ENCODE data around the gene GCGR.

The GCGR gene

DNA sequence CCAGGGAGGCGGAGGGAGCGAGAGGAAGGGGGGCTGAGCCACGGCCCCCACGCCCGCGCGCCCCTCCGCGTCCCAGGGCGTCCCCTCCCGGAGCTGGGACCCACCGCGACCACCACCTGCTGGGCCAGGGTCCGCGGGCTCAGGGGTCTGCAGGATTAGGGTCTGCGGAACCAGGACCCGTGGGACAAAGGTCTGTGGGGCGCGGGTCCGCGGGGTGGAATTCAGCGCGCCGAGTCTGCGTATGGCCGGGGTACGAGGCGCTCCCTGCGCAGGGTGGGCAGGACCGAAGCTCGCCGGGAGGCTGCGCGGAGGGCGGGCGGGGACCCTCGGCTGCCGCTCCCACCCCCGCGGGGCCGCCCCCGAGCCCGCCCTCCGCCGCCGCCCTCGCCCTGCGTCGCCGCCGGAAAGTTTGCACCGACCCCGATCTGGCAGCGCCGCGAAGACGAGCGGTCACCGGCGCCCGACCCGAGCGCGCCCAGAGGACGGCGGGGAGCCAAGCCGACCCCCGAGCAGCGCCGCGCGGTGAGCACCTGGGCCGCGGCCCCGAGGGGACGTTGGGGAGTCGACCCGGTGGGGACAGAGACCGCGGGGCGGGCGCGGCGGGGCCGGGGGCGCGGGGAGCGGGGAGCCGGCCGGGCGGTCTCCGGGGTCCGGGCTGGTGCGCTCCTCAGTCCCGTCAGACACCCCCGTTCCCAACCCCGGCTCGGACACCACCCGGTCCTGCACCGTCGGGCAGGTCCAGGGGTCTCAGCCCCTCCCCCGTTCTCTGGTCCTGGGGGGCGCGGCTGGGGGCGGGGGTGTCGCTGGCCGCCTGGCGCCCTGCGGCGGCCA is at the start of gene GCGR:
TSS of gene GCGR (plus strand) at position 423 of the 831 bp plus-strand sequence. CDS start 4,869 bp downstream, outside the sequence.
- DNase-seq = no peak

DNA sequence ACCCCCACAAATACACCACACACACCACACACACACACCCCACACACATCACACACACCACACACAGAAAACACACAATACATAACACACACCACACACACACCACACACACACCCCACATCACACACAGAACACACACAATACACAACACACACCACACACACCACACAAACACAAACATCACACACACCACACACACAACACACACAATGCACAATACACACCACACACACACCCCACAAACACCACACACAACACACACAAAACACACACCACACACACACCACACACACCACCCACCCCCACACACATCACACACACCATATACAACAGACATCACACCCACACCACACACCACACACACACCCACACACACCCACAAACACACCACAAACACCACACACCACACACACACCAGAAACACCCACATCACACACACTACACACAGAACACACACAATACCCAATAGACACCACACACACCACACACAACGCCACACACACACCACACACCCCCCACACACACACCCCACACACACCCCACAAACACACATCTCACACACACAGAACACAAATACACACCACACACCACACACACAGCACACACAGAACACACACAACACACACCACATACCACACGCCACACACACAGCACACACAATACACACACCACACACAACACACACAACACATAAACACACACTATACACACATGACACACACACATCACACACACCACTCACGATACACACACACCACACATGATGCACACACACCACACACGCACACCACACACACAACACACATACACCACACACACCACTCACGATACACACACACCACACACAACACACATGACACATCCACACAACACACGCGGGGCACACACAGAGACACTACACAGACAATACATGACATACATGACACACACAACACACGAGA is 11.0 kb upstream of the GCGR start:
- no peak for DNase-seq

DNA sequence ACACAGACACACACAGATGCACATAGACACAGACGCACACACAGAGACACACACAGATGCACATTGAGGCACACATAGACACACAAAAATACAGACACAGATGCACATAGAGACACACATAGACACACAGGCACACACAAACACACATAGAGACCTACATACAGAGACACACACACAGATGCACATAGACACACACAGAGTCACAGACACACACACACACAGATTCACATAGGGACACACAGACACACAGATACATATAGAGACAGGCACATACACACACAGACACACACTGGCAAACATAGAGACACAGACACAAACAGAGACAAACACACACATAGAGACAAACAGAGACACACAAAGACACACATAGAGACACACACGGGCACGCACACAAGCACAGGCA is 9.9 kb upstream of the GCGR start:
- DNase-seq = no peak

DNA sequence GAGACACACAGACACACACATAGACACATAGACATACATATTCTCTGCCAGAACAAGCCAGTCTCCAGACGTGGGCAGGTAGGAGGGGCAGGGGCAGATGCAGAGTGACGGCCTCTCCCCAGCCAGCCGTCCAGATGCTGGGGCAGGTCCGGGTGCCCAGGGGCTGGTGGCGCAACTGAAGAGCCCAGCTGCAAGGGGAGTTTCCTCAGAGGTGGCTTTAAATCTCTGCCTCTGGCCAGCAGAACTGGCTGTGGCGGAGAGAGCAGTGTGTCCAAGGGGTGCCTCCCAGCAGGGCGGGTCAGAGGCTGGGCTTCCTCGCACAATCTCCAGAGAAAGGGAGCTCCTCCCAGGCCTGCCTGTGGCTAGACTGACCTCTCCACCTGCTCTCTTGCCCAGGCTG is 9.4 kb upstream of the GCGR start:
- DNase-seq = no peak

DNA sequence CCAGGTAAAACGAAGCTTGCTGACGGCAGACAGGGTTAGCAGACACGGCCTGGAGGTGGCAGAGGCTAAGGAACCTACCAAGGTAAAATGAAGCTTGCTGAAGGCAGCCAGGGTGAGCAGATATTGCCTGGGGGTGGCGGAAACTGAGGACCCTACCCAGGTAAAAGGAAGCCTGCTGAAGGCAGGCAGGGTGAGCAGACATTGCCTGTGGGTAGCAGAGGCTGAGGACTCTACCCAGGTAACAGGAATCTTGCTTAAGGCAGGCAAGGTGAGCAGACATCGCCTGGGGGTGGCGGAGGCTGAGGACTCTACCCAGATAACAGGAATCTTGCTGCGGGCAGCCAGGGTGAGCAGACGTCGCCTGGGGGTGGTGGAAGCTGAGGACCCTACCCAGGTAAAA is 2.6 kb upstream of the GCGR start:
- no peak for DNase-seq

DNA sequence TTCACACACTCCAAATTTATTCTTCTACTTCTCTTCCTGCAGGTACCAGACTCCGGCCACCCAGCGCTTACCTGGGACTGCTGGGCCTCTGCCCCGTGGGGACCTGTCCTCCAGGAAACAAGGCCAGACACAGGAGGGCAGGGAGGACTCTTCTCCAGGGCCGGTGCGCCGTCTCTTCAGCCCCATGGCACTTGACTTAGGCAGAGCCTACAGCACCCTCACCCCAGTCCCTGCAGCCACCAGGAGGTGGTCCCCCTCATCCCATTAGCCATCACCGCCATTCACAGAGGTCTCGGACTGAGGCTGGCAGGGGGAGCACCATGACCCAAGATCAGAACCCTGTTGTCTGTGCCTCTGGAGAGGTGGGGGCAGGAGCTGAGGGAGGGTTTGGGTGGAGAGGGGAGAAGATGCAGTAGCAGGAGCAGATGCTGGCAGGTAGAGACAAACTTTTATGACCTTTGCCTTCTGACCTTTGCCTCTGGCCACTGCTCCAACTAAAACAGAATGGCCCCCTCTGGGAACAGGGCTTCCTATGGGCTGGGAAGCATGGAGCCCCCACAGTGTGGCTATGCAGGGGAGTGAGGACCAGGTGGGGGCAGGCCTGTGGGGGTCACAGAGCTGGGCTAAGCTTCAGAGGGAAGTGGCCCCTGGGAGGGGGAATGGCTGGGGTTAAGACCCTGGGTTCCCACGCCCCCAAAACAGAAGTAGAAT is 1.7 kb upstream of the GCGR start:
- no peak for DNase-seq

DNA sequence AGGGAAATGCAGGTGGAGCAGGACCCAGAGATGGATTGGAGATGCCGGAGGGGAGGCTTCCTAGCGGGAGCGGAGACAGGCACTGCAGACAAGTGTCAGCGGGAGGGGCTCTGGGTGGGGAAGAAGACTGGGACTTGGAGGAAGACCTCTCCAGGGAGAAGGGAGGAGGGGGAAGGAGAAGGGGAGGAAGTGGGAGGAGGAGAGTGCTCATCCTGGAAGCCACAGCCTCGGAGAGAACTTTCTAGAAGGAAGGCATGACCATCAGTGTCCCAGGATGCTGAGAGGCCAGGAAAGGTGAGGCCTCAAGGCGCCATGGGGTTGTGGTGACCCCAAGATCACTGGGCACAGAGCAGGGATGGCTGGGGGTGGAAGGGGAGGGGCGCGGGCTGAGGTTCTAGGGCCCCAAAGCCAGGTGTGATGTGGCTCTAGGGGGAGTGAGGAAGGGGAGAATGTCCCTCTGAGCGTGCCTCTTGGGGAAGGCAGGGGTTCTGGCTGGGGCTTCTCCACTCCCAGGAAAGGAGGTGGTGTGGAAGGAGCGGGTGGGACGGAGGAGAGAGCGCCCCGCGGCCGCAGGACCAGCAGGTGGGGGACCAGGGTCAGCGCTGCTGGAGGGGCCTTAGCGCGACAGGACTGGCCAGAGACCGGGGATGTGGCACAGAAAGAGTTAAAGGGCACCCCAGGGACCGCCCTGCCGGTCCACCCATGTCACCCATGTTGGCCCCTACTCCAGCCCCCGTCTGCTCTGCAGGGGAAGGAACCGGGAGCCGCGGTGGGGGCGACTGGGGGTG is 900 bp upstream of the GCGR start:
- no peak for DNase-seq

DNA sequence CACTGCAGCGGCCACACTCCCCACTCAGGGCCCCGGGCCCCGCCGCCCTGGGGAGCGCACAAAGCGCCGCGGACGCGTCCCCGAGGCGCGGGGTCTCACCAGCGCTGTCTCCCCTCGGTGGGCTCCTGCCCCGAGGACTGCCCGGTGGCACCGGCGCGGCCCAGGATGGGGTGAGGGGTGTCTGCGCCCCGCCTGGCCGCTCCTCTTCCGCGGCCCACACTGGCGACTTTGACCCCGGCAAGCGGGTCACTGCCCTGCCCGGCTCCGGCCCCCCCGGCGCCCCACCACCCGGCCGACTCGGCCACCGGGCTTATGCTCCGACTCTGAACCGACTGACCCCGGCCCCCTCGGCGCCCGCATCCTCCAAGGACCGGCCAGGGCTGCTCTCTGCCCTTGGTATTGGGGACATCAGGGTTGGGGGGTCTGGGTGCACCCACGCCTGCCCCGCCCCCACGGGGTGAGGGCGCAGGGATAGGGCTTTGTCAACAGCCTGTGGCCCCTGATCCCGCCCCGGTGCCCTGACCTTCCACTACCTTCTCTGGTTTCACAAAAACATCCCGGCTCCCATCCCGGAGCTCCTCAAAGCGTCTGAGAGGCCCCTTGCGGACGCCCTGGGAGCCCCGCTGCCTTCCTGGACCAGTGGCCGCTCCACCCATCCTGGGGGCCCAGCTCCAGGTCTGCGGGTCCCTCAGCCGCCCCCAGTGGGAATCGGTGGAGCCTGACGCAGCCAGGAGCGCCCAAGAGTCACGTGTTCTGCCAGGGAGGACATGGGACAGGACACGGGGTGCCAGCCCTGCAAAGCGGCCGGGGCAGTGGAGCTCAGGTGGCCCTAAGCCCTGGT is 829 bp downstream of the GCGR start:
- no peak for DNase-seq

DNA sequence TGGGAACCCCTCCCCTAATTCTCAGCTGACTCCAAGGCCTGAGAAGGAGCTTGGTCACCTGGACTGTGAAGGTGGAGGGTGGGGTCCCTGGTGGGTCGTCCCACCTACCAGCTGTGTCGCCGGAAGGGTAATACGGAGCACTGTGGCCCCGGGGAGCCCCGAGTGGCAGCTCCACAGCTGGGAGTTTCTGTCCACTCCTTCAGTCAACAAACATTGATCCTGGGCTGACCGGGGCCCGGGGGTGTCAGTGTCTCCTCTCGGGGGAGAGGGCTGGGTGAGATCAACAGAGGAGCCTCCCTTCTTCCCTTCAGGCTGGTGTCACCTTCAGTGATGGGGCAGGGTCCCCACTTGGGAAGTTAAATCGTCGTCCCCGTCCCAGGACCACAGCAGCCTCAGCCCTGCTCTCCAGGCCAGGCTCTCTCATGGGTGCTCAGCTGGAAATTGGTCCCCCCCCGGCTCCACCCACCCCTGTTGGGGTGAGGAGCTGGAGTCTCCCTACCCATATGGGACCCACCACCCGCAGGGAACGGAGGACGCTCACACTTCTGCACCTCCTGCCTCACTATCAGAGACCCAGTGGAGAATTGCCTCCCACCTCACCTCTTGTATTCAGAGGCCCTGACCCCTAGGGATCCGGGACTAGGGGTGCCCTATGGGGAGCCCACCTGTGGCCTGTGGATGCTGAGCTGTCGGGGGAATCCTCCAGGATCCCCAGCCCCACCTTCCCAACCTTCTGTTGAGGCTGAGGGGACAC is 1.9 kb downstream of the GCGR start:
- DNase-seq = no peak

DNA sequence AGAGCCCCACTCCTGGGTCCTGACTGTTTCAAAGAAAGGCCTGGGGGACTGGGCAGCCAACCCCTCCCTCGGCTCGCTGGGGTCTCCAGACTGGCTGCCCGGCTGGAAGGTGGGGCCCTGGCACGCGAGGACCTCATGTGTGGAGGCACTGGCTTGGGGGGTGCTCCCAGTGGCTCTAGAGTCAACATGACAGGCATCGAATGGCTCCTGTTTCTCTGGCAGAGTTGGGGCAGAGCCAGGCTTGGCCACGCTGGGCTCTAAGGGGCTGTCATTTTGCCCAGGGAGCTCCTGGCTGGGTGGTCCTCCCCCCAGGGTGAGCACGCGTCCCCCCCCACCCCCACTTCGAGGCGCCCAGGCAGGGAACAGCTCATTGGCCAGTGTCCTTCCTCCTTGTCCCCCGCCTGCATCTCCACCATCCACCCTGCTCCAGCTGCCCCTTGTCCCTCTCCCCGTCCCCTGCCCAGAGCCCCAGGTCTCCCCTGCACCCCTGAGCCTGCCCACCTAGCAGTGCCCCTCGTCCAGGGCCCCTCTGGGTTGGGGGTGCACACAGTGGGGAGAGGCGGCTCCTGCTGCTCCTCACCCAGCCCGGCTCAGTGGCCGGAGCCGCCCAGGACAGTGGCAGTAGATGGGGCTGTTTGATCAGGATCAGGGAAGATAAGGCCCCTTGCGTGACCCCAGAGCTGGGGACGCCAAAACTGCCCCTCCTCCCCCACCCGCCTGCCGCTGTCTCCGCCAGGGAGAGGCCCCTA is 2.7 kb downstream of the GCGR start:
- DNase-seq = no peak

DNA sequence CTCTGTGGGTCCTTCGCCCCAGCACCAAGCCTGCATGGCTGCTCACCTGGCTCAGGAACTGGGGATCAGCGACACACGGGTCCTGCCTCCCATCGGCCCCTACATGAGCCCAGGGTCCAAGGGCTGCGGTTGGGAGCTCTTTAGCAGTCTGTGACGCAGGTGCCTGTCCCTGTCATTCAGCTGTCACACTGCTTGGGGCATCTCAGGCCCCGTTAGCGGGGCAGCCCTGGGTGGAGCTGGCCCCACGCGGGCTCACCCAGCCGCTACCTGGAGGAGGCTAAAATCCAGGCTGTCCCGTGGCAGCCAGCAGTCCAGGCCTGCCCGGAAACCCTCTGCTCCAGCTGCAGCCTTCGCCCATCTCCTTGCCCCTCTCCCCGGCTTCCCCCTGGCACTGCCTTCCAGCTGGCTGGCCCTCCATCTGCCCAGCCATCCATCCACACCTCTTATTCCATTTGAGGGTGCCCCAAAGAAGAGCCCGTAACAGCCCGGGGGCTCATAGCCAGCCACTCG is 3.3 kb downstream of the GCGR start:
- DNase-seq = no peak

DNA sequence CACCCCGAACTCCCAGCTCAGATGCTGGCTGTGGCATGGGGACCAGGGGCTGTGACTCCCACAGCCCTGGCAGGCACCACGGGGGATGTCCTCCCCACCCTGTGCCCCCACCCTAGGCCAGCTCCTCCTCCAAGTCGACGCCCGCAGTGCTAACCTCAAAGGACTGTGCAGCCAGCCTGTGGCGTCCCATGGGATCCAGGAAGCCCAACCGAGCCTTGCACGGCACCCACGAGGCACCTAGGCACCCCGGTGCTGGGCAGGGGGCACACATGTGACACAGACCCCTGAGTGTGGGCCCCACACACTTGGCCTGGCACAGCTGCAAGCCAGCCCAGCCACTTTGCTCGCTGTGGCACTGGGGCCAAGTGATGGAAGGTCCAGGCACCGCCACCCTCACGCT is 3.9 kb downstream of the GCGR start:
- DNase-seq = no peak

DNA sequence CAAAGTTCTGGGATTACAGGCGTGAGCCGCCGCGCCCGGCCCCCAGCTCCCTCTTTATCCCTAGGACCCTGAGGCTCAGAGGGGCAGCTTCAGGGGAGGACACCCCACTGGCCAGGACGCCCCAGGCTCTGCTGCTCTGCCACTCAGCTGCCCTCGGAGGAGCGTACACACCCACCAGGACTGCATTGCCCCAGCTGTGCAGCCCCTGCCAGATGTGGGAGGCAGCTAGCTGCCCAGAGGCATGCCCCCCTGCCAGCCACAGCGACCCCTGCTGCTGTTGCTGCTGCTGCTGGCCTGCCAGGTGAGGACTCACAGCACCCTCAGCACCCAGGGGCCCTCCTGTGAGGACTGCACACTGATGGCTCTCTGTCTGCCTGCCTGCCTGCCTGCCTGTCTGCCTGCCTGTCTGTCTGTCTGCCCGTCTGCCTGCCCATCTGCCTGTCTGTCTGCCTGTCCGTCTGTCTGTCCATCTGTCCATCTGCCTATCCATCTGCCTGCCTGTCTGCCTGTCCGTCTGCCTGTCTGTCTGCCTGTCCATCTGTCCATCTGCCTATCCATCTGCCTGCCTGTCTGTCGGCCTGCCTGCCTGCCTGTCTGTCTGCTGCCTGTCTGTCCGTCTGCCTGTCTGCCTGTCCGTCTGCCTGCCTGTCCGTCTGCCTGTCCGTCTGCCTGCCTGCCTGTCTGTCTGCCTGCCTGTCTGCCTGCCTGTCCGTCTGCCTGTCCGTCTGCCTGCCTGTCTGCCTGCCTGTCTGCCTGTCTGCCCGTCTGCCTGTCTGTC is 5.0 kb downstream of the GCGR start:
- DNase-seq = no peak

DNA sequence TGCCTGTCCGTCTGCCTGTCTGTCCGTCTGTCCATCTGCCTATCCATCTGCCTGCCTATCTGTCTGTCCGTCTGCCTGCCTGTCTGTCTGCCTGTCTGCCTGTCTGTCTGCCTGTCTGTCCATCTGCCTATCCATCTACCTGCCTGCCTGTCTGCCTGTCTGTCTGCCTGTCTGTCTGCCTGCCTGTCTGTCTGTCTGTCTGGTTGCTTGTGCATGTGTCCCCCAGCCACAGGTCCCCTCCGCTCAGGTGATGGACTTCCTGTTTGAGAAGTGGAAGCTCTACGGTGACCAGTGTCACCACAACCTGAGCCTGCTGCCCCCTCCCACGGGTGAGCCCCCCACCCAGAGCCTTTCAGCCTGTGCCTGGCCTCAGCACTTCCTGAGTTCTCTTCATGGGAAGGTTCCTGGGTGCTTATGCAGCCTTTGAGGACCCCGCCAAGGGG is 5.6 kb downstream of the GCGR start:
- DNase-seq = no peak

DNA sequence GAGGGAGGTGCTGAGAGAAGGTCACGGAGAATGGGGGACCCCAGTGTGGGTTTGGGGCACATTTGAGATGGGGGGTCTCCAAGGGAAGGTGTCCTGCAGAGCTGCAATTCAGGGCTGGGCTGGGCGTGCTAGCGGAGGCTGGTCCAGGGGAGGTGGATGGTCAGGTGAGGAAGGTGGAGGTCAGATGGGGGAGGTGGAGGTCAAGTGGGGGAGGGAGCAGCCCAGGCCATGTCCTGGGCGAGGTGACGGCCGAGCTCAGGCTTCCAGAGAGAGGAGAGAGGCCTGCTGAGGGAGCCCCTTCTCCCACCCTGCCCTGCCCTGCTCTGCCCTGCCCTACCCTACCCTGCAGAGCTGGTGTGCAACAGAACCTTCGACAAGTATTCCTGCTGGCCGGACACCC is 6.5 kb downstream of the GCGR start:
- DNase-seq = no peak

DNA sequence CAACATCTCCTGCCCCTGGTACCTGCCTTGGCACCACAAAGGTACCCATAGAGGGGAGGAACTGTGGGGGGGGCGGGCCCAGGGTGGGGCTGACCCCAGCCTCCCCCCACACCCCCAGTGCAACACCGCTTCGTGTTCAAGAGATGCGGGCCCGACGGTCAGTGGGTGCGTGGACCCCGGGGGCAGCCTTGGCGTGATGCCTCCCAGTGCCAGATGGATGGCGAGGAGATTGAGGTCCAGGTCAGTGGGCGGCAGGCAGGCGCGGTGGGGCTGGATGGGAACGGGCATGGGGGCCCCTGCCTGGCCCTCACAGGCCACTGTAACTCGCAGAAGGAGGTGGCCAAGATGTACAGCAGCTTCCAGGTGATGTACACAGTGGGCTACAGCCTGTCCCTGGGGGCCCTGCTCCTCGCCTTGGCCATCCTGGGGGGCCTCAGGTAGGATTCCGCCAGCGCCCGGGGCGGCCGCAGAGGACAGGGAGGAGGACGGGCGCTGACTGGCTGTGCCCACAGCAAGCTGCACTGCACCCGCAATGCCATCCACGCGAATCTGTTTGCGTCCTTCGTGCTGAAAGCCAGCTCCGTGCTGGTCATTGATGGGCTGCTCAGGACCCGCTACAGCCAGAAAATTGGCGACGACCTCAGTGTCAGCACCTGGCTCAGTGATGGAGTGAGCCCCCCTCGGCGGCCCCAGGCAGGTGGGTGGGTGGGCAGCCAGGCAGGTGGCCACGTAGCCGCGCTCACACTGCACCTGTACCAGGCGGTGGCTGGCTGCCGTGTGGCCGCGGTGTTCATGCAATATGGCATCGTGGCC is 7.1 kb downstream of the GCGR start:
- no peak for DNase-seq

DNA sequence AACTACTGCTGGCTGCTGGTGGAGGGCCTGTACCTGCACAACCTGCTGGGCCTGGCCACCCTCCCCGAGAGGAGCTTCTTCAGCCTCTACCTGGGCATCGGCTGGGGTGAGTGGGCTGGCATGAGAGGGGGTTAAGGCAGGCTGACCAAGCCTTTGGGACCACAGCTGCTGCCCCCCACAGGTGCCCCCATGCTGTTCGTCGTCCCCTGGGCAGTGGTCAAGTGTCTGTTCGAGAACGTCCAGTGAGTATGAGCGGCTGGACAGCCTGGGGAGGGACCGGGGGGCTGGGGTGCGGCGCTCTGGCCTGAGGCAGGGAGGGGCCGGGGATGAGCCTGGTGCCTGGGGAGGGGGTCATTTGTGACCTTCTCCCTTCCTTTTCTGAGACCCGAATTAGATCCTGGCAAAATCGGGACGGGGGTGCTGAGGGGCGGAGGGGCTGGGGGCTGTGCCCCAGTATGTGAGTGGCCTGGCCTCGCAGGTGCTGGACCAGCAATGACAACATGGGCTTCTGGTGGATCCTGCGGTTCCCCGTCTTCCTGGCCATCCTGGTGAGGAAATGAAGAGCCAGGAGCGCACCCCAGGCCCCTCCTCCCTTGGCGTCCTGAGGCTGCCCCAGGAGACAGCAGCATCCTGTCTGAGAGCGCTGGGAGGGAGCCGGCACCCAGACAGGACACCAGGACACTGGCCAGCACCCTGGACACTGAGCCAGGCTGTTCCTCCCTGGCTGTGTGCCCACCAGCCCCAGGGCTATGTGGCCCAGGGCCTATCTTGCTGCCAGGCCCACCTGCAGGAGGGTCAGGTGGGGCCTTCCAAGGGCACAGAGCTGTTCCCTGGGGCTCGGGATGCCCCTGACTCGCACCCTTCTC is 8.0 kb downstream of the GCGR start:
- DNase-seq = no peak

All from activated CD4-positive, alpha-beta T cell treated with anti-CD3 and anti-CD28 coated beads, Interleukin-2, amount 50 U/mL, for 4 hours (primary cell).